NCI-H1694 treated with DMSO at 0.1 percent for 48 hours (cell line): ENCODE data around the gene RSRC1.
"Not testable (repeated sequence)": the region's sequence is repeated elsewhere in the genome, so short reads cannot be mapped to it uniquely, and the experiment has no call there.

ENCODE experiments used
- DNase-seq: peaks from one replicate; lab custom pipeline; 2025; lab: John Stamatoyannopoulos, UW

RSRC1 gene, protein sequence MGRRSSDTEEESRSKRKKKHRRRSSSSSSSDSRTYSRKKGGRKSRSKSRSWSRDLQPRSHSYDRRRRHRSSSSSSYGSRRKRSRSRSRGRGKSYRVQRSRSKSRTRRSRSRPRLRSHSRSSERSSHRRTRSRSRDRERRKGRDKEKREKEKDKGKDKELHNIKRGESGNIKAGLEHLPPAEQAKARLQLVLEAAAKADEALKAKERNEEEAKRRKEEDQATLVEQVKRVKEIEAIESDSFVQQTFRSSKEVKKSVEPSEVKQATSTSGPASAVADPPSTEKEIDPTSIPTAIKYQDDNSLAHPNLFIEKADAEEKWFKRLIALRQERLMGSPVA

DNA sequence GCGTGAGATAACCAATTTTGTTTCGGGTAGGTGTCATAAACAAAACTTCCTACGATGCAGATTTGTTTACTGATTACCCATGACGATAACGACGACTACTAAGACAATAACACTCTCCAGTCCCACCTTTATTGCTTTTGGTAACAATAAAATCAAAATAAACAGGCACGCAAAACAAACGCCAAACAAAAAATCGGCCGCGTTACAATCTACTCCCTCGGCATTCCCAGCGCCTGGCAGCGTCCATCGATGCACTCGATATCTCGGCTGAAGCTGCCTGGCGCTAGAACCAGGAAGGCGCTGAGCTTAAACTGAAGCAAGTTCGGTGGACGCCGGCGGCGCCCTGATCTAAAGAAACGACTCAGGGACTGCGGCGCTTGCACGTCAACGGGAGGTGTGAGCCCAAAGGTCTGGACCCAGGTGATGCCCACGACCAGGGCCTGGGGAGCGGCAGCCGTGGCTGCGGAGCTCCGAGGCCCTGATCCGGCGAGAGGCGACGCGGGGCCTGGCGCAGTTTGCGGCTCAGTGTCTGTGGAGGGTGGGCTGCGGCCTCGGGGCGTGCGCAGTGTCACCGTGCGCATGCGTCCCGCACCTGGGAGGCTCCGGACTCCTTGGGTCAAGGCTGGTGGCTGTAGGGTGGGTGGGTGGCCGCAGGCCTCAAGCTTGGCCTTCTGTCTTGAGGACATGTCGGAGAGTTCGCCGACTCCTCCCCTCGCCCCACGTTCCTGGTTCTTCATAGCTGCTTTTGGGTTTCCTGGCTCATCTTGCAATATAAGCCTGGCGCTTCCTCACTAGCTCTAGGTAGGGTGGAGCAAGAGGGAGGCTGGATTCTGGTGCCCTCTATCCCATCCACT is at the start of gene RSRC1:
Gene RSRC1 (plus strand): TSS at position 286 of the 854 bp plus-strand sequence. CDS start 12,016 bp downstream, outside the sequence.
- peak; percentile 91 for DNase-seq

DNA sequence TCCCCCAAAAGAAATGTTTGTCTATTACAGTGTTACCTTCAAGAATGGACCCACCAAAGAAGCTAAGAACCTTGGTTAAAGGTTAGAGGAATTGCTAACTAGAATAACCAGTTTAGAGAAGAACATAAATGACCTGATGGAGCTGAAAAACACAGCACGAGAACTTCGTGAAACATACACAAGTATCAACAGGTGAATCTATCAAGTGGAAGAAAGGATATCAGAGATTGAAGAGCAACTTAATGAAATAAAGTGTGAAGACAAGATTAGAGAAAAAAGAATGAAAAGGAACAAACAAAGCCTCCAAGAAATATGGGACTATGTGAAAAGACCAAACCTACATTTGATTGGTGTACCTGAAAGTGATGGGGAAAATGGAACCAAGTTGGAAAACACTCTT is 44.3 kb upstream of the RSRC1 start:
- not testable (repeated sequence) for DNase-seq

DNA sequence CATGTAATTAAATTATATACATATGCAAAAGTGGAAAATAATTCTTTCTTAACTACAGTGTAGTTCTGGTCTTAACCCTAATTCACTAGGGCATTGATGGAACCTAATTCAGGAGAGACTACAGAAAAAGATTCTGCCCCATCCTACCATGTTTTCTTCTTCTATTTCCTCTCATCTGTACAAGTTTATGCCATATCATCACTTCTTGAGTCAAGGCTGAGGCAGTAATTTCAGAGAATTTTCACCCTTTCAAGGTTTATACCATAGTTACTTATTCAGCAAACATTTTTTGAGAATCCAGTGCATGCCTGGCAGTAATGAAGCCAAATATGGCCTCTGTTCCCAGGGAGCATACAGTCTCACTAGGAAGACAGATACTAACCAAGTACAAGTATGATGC is 37.1 kb upstream of the RSRC1 start:
- DNase-seq: no peak

DNA sequence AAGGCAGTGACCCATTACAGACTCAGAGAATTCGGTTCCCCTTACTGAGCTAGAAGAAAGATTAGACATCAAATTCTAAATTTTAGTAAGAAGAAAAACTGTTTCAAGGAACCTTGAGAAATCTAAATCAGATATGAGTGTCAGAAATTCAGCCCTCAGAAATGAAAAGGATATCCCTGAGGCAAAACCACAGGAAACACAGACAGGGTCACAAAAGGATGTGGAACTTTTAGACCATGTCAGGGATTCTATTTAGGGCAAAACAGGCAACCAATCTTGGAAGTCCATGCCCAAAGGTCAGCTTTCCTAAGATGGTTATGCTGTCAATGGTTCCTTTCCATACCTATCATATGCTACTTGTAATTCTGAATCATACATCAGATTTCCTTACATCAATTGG is 35.3 kb upstream of the RSRC1 start:
- no peak for DNase-seq

DNA sequence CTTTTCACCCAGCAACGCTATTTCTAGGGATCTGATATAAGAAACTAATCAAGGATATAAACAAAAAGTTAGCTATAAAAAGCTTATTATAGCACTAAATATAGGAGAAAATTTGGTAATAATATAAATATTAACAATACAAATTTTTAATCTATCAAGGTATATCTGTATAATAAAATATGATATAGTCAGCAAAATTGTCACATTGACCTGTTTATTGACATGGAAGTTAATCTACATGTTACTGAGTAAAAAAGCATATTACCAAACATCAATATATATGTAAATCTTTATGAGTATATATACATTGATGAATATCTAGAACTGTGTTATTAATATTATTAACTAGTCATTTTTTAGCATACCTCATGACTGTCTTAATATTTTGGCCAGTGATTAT is 30.3 kb upstream of the RSRC1 start:
- no peak for DNase-seq

DNA sequence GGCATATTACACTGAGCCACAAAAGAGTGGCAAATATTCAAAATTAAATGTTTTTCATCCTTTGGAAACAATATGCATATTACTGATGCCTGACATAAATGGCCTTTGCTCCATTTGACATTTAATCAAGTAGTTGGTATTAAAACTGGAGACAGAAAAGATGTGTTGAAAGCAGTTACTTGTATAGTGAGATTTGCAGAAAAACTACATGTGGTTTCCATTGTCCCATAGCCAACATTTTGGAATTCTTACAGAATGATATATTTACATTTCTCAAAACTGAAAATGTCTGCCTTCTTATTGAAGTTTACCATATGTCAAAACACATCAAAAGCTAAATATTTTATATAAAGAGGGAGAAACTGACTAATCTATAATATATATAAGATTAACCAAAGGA is 25.2 kb upstream of the RSRC1 start:
- DNase-seq: no peak

DNA sequence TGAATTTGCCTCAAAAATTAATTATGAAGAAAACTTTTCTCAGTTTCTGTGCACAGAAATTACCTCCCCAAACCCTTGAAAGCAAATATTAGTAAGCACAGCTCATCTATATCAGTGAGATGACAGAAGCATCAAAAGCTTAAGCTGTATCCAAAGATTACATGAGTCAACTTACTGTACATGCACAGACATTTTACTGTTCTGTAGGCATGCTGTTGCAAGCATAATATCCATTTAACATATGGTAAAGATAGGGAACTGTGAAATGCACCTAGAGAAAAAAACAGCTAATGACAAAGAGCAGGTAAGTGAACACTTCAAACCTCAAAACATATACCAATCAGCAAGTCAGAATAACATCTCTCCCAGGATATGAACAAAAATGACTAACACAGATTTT is 24.5 kb upstream of the RSRC1 start:
- peak; percentile 73 for DNase-seq

DNA sequence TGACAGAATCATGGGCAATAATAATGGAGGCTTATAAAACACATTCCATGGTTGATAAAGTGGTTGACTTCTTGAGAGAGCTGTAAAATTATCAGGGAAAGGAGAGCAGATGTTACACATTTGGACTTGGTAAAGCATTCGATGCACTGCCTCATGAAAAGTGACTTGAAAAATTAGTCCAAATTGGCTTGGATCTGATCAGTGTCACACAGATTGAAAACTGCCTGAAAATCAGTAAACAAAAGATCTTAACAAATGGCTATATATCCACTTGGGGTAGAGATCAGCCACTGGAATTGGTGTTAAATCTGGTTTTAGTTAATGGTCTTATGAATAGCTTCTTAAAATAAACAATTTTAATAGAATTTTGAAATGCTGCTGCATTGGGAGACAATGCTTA is 24.0 kb upstream of the RSRC1 start:
- DNase-seq: peak; percentile 69

DNA sequence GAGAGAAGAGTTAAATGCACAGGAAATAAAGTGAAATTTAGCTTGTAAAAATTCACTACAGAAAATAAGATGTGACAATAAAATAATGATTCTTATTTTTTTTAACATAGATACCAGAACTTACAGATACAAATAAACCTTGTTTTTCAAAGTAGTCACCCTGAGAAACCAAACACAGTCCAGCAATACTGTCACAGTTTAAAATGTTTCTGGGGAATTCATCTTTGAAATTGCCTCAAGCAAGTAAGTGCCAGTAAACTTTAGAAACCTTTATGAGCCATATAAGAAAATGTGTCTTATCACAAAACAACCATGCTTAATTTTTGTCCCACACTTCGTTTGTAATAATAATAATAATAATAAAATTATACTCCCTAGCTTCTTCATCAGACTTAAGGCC is 23.5 kb upstream of the RSRC1 start:
- DNase-seq: peak; percentile 42

DNA sequence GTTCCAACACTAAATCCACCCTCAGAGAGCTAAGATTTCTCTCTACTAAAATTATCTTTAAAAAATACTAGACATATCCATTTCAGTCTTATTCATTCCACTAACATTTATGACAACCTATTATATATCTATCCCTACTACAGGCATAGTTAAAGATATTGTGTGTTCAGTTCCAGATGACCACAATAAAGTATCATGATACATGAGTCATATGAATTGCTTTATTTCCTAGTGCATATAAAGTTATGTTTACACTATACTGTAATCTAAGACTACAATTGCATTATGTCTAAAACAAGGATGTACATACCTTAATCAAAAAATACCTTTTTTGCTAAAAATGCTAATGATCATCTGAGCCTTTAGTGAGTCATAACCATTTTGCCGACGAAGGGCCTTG is 23.1 kb upstream of the RSRC1 start:
- DNase-seq: no peak

DNA sequence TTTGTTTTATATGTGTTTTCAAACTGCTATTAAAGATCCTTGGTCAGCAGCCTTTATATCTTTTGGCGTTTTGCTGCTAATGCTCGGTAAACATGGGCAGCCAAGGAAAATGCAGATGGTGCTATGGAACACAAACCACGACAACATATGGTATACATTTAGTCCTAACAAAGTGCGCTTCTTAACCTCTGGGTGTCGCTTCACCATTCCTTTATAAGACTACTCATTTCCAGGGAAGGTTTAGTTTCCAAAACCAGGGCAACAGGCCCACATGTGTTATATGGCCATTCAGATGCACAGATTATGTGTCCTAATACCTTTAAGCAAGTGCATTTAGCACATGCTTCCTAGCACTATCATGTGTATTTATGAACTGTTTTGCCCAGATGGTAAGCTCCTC is 18.4 kb upstream of the RSRC1 start:
- DNase-seq: peak; percentile 77

DNA sequence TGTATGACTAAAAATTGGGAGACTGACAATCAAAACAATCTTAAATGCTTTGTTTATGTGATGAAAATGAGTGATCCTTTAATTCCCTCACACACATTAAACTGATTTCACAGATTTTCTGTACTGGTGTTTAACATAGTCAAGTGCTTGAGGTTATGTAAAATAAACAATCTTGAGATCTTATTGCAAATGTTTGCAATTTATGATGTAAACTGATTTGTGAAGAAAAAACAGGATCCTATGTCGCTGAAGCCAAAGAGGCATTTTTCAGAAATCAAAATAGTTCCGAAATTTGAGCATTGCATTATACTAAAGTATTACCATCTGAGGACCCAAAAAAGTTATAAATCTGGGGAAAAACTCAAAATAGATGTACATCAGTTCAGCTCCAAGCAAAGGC is 16.4 kb upstream of the RSRC1 start:
- no peak for DNase-seq

DNA sequence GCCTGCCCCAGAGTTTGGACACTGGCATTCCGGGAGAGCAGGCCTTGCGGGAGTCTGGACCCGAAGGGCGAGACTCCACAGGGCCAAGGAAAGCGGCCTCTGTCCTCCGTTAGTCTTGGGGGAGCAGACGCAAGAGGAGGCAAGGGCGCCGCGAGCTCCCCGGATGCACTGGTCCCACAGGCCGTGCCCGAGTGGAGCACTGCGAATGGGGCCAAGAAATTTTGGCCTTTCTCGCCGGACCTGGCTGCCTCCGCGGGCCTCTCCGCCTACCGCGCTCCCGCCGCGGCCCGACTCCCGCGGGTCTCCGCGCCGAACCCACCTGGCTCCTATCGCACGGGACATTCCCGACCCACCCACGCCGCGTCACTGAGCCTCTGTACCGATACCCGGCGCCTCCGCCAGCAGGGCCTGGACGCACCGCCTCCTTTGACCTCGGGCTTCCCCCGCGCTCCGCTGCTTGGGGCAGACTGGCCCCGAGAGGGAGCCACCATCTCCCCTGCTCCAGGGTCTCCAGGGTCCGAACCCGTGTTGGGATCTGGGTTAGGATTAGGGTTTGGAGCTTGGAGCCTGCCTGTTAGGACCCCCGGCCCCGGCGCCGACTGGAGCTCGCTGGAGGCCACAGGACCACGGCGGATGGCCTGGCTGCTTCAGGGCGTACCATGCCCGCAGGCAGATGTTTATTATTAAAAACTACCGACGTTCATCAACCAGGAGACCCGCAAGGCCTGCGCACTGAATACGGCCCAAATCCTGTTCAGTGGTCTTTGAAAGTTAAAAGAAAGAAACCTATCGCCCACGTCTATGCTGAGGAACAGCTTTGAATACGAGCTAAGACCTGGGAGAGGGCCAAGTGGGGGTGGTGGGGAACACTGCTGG is 15.4 kb upstream of the RSRC1 start:
- no peak for DNase-seq

DNA sequence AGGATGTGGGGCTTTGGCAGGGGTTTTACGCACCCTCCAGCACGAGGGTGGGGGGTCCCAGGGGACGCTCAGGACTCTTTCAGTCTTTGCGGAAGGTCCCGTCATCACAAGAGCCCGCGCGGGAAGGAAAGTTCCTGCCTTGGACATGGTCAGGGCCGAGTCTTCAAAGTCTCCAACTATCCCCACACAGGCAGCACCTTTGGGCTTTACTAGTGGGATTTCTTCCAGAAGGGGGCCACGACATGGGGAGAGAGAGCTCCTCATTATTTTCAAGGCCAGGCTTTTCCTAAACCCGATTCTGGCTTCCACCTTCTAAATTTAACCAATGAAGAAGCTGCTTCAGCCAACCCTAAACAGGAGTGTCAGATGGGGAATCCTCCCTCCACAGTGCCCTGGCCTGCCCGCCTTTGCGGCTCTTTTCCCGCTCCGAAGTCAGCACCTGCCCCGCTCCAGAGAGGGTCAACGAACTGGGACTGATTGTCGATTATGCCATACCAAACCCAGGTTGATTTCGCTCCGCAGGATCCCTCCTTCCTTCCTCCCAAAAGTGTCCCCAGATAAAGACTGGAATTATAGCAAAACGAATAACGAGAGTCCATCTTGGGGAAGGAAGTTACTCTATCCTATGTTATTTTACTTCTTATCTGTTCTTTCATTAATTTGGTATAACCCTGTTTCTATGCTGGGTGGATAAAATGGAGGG is 14.6 kb upstream of the RSRC1 start:
- DNase-seq: no peak

DNA sequence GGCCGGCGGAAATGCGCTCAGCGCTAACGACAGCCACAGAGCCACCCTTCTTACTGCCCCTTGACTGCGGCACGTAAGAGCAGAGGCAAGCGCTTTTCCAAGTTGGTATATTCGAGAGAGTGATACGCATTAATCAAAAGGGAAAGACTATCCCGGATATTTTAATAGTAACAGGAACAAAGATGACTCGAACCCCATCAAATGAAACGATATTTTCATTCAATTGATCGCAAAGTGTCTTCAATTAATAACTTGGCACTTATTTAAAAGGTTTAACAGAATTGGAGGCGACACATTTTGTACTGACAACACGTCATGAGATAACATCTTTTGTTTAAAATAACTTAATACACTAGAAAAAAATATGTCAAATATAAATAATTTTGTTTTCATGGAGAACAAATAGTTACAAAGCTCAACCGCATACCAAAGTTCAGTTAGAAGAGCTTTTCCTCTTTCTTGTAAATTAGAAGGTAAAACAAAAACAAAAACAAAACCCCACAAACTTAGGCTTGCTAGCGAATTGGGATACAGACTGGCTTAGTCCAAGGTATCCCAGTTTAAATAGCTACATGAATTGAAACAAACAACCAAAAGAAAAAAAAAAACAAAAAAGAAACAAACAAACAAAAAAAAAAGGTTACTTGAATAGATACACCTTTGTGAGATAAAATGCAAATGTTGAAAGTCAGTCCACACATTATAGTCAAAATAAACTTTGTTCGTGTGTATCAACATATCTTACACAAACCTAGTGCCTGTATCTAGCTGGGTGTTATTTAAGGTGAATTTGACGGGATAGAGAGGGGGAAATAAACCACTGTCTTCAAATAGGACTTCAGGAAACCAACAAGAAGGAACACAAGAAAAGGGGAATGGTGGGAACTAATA is 13.8 kb upstream of the RSRC1 start:
- DNase-seq: no peak

DNA sequence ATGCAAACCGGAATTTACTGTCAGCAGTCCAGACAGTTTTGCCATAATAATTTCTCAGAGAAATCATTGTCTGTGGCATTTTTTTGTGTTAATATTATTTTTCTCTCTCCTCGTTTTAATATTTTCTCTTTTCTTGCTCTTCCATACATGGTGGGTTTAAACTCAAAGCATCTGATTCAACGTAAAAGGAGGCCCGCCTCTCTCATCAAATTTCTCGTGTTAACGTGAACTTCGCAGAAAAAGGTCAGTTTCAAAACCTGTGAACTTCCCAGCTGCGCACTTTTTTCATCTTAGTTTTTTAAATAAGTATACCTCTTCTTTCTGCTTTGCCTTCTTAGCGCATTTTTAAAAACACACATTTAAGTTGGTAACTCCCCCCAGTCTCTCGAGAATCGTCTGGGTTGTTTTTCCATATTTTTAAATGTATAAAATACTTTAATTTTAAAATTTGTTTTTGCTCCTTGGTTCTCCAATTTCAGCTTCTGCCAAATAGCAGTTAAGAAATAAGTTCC is 12.8 kb upstream of the RSRC1 start:
- no peak for DNase-seq

DNA sequence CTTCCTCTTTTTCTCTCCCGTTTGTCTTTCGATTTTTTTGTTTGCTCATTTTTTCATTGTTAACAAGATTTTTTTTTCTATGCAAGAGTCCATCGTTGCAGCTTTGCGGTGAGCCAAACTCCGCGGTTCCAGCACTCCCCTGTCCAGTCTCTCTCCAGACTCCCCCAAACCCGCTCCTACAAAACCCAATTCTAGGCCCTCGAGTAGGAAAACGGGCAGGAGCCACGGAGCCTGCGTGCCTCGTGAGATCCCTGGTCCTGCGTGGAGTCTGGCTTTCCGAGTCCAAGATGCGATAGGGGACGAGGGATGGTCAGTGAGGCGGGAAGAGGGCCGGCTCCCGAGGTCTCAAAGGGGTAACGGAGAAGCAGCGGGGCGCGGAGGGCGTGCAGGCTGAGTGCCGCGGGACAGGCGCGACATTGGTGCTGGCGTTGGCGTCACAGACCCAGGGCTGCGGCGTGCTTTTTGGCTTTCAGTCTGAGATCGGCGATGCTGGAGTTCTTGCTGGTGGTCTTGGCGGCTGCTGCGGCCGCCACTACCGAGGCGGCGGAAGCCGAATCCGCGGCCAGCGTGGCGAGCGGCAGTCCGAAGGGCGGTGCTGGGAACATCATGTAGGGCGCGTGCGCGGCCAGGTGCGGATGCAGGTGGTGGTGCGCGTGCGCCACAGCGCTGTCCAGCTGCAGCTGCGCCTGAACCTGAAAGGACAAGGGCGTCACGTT is 12.1 kb upstream of the RSRC1 start:
- no peak for DNase-seq

DNA sequence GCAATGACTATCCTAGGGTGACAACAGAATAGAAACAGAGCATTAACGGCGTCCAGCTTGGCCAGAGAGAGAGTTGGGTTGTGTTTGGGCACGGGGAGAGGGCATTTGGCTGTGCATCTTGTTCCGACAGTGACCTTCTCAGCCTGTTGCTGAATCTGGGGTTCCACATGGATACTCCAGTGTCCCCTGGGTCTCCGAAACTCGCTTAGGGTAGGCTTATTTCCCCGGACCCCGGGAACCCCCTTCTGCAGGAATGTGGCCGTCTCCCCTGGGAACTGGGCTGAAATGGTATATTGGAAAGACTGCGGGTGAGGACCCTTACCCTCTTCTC is 11.6 kb upstream of the RSRC1 start:
- DNase-seq: no peak

DNA sequence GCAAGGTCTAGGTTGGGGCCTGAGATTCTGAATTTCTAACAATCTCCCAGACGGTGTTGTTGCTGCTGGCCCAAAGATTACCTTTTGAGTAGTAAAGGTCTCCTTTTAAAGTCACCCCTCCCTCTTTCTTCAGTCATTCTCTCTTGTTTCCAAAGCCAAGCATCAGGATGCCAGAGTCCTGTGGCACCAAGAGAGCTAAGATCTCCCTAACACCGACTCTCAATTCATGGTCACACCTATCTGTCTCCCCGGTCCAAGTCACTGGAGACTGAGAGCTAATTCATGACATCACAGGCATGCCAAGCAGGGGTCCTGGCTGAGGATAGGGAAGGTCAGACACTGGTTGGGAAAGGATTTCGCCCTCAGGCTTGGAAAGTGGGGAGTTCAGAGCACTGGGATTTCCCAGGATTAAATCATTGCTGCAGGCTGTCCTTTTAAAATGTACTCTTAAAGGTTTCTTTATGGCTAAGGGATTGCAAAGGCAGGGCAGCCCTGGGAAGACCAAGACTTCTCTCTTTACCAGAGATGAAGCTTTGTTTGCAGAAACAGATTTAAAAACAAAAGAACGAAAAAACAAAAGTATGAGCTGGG is 11.0 kb upstream of the RSRC1 start:
- DNase-seq: no peak

DNA sequence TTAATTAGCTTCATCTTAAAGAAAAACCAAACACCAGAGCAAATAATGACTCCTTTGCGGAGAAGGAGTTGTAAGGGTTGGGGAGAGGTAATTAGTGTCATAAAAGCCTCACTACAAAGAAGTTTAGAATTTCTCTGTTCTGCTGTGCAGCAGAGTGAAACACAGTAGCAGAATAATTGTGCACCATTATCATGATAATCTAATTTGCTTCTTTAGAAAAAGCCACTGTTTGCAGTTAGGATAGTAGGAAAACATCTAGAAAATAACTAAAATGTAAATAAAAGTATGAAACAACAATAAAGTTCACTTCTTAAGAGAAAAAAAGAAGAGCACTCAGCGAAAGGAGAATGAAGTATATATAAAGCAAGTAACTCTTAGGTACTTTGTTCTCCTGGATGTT is 9.2 kb upstream of the RSRC1 start:
- no peak for DNase-seq
